NCI-H69 (cell line): ENCODE results near the gene CEND1.
"Not testable (repeated sequence)": the region's sequence is repeated elsewhere in the genome, so short reads cannot be mapped to it uniquely, and the experiment has no call there.

Source experiments
- DNase-seq: peaks from one replicate; lab custom pipeline; 2025; lab: John Stamatoyannopoulos, UW

The CEND1 gene

GRCh38 chr11:763549-764321, 26.2 kb downstream of the CEND1 start:
- DNase-seq, result no peak

- DNase-seq, result peak; percentile 81
Observed at GRCh38 chr11:763073-763463, 26.8 kb downstream of the CEND1 start.

DNA sequence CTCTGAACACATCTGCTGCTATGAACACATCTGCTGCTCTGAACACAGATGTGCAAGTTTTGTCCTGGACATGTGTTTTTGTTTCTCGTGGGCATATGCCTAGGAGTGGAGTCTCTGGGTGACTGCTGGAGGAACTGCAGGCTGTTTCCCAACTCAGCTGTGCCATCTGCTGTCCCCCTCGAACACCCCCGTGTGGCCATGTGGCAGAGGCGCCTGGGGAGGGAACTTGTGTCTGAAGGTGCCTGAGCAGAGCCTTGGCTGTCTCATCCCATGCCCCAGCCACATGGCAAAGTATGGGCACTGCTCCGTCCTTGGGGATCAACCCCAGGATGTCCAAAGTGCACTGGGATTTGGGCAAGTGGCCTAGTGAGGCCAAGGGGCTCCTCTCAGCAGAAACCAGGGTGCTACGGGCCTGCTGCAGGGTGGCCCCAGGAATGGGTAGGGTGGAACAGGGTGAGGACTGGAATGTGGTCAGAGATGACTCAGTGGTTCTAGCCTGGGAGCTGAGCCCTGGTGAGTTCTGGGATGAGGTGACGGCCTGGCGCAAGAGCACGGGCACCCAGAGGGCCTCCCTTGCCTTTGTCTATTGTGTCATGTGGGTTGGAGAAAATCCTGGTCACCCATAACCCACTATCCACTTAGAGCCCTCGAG, 27.3 kb downstream of the CEND1 start:
- DNase-seq, result peak; percentile 59

DNA sequence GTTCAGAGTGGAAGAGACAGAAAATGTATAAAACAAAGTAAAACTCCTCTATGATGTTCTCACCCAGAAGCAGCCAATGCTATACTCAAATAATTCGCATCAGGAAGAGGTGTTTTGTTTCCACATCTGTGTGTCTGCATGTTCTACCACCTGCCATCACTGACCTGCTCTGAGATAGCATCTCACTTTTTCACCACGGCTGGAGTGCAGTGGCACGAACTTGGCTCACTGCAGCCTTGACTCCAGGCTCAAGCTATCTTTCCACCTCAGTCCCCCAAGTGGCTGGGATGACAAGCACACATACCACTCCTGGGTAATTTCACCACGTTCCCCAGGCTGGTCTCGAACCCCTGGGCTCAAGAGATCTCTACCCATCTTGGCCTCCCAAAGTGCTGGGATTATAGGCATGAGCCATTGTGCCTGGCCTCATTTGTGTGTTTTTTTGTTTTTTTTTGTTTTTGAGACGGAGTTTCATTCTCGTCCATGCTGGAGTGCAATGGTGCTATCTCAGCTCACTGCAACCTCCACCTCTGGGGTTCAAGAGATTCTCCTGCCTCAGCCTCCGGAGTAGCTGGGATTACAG, 28.3 kb downstream of the CEND1 start:
- DNase-seq, result no peak

GRCh38 chr11:760236-760635, 29.7 kb downstream of the CEND1 start:
- DNase-seq, result no peak

DNA sequence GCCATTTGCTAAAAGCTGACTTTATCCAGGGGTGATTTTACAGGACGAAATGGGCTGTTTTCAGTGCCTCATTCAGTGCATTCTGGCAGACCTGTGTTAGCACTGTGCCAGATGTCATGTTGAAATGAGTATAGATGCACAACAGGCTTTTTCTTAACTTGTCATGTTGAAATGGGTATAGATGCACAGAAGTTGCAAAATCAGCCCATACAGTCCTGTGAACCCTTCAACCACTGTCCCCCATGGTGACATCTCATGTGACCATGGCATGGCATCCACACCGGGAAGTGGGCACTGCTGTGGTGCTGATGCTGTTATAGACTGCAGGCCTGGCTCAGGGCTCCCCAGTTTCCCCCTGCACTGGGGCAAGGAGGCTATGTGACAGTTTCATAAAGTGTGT, 40.2 kb downstream of the CEND1 start:
- DNase-seq, result no peak

GRCh38 chr11:748007-748359, 41.9 kb downstream of the CEND1 start:
- no peak for DNase-seq

- DNase-seq, result peak; percentile 96
Observed at GRCh38 chr11:747158-748006, 42.5 kb downstream of the CEND1 start, which contains the start of gene TALDO1. TSS of gene TALDO1 (plus strand) at chr11:747464. CDS start at chr11:747482, 18 bp downstream.

DNA sequence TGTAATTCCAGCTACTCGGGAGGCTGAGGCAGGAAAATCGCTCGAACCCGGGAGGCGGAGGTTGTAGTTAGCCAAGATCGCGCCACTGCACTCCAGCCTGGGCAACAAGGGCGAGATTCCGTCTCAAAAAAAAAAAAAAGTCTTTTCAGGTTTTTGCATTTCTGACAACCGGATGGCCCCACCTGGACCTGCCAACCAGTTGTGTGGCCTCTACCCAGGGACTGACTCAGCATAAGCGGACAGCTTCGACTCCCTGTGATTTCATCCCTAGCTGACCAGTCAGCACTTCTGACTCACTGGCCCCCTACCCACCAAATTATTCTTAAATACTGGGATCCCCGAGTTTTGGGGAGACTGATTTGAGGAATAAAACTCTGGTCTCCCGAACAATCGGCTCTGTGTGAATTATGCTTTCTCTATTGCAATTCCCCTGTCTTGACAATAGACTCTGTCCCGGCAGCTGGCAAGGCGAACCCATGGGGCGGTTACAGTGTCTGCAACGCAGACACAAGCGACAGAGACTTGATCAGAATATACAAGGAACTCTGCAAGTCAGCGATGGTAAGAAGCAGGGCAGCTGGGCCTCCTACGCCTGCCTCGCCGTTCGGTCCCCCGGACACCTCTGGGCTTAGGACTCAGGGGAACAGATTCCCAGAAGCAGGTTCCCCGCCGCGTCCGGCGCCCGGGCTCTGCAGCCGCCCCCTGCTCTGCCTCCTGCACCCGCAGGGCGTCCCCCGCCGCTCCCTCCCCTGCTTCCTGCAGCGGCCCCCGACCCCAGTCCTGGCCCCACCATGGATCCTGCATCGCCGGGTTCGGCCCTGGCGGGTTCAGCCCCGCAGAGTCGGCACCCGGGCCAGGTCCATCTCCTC, 43.4 kb downstream of the CEND1 start:
- peak; percentile 82 for DNase-seq

DNA sequence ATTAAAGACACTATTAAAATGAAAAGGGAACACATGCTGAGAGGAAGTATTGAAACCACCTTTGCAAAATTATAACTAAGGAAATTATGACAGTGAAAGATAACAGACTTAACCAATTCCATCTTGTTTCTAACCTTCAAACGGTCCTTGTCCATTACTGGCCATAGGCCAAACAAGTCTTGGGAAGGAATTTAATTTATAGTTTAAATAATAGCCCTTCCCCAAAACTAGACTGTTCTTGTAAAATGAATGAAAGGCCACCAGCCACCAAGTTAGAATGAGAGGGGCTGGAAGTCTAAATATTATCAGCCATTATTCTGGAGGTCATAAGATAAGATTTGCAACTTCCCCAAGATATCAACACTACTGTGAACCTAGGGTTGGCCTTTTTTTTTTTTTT, 44.5 kb downstream of the CEND1 start:
- DNase-seq, result no peak

- DNase-seq, result no peak
Observed at GRCh38 chr11:742571-743201, 47.2 kb downstream of the CEND1 start.

DNA sequence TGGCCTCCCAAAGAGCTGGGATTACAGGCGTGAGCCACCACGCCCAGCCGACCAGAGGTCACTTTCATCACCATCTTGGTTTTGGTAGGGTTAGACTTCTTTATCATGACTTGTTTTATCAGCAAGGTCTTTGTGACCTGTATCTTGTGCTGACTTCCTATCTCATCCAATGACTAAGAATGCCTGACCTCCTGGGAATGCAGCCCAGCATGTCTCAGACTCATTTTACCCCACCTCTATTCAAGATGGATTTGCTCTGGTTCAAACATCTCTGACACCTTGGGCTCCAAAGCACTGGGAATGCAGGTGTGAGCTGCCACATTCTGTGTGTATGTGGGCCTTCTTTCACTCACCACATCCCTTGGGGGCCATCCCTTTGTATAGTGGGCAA, 47.7 kb downstream of the CEND1 start:
- no peak for DNase-seq

- not testable (repeated sequence) for DNase-seq
Observed at GRCh38 chr11:737899-738298, 52.0 kb downstream of the CEND1 start.

DNA sequence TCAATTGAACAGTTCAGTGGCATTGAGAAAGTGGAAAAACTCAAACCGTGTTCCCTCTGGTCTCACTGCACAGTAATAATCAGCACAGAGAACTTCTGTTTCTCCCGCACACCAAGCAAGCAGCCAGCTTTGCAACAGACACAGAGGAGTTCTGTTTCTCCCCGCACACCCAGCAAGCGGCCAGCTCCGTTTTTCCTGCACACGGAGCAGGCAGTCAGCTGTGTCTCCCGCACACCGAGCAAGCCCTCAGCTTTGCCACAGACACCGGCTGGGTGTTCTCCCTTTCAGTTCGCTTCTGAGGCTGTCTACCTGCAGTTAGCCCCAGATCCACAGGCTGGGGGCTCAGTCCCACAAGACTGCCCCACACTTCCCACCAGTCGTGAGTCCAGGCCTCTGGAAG, 52.5 kb downstream of the CEND1 start:
- DNase-seq, result no peak
